KG1 (cell line): ENCODE results near the gene DPM1.

Source experiments
- DNase-seq: peaks from one replicate; lab custom pipeline; 2025; lab: John Stamatoyannopoulos, UW

Gene DPM1

DNA sequence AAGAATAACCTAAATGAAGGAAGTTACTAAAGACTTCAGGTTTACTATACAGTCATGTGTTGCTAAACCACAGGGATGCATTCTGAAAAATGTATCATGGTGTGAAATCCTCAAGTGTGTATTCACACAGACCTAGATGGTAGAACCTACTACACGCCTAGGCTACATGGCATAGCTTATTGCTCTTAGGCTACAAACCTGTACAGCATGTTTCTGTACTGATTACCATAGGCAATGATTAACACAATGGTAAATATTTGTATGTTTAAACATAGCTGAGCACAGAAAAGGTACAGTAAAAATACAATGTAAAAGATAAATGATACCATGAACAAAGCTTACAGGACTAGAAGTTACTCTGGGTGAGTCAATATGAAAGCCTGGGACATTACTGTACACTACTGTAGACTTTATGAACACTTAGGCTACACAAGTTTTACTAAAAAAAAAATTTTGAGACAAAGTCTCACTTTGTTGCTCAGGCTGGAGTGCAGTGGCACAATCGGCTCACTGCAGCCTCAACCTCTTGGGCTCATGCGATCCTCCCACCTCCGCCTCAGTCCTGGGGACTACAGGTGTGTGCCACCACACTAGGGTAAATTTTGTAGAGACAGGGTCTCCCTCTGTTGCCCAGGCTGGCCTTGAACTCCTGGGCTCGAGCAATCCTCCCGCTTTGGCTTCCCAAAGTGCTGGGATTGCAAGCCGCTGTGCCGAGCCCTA, 63.1 kb downstream of the DPM1 start:
- no peak for DNase-seq

DNA sequence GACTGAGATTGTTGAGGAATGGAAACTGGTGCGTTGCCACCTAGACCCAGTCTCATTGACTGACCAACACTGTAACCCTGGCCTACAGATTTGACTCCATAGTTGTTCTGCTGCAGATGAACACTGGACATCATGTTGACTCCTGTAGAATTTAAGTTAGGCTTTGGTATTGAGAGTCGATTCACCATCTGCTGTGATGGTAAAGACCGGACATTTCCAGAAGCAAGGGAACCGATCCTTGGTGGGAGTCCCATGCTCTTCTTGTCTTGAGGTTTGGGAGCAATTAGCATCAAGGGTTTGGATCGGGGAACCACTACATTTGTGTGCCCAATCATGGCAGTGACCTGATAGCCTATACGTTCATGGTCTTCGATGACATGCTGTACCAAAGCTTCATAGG, 64.7 kb downstream of the DPM1 start:
- no peak for DNase-seq

DNA sequence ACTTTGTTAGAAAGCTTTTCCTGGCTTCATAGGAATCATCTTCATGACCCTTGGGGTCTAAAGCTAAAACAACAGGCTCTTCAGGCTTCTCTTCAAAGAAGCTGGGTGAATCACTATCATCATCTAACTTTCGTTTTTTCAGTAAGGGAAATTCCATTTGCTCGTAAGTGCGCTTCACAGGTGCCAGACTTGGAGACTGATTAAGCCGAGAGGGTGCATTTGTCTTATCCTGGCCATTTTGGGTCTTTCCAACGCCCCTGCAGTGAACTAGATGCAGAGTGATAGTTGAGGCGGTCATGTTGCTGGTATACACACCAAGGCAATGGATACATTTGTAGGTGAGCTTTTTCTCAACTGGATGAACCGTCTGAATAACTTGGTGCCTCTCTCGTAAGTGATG, 65.9 kb downstream of the DPM1 start:
- no peak for DNase-seq

DNA sequence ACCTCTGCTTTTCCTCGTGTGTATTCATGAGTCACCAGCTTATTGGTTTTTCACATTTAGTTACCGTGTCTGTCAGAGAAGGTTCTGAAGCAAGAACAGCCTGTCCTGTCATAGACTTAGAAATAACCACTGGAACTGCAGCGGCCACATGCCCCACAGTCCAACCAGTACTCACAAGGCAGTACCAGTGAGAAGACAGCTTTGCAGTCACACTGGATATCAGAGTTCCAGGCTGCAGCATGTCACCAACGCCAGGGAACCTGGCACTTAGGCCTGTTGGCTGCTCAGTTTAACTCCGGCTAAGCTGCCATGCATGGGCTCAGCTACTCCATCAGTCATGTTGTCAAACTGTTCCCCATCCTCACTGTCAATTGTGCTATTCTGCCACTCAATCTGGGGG, 67.2 kb downstream of the DPM1 start:
- no peak for DNase-seq

DNA sequence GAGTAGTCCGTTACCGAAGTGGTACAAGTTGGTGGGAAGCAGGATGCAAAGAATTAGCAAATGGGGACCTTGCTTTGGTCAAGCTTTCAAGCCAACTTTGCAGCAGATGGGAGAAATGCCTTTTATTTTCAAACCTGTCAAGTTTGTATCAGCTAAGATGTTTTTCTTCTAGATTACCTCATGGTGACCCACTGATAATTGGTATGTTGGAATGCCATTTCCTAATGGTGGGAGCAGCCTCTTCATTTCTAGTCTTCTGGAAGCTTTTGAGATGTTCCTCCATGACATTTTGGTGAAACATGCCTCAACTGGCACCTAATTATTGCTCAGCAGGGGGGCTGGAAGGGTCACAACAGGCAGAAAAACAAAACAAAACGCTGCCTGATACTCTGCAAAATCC, 70.8 kb downstream of the DPM1 start:
- DNase-seq, result no peak

DNA sequence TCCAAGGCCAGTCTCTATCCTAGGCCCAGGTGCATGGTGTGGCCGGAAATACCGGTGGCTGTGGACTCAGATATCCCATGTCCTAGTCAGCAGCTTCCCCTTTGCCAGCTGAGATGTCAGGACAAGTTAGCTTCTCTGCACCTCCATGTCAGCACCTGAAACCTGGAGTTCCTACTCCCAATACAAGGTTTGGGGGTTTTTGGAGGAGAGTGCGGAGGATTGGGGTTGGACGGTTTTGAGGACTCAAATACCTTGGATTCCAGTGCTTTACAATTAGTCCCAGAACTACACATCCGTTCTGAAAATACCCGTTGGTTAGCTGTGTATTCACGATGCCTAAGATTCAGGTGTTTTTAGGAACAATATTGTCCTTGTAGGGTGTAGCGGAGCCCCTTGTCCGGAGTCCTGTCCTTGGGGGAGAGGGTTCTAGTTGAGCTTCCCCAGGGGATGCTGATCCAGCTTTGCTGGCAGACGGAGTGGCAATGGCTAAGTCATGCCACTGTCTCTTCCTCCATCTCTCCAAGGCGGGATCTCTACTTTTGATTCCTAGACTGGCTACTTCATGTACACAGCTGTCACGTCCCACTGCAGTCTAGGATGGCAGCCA, 72.0 kb downstream of the DPM1 start:
- no peak for DNase-seq

DNA sequence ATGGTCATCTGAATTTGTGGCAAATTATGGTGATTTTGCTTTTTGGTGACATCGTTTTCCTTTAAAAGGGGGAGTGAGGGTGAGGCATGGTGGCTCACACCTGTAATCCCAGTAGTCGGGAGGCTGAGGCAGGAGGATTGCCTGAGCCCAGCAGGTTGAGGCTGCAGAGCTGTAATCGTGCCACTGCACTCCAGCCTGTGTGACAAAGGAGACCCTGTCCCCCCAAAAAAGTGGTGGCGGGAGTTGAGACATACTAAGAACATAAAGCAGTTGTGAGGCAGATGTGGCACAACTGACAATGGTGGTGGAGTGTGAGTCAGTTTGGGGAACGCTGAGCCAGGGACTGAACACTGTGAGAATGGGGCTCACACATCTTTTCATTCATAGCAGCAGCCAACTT, 72.6 kb downstream of the DPM1 start:
- DNase-seq, result no peak

DNA sequence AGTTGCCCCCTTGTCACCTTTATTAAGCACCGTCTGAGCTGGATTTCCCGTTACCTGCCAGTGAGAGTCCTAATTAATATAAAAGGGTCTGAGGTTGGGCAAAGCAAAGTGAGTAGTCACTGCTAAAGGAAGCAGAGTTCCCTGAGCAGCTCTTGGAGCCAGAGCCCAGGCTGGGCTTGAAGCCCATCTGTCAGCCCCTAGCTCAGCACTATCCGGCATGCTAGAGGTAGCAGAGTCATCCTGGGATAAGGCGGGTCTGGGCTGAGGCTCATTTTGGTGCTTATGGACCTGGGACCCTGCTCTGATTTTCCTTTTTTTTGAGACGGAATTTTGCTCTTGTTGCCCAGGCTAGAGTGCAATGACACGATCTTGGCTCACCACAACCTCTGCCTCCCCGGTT, 73.3 kb downstream of the DPM1 start:
- DNase-seq, result no peak
